Ishikawa (cell line): ENCODE results near the gene DAGLA.

ENCODE experiments used
- EP300 ChIP-seq: IDR thresholded peaks from 2 replicates; pipeline ENCODE4 v1.6.1; 2012; ENCODE audit warnings: borderline replicate concordance
- YY1 ChIP-seq: IDR thresholded peaks from 2 replicates; pipeline ENCODE4 v1.6.1; 2012; ENCODE audit warnings: low read depth
- ZBTB7A ChIP-seq: IDR thresholded peaks from 2 replicates; pipeline ENCODE4 v1.6.1; 2012; ENCODE audit warnings: low read depth
- TF ChIP-seq, protein P1 (sequence below): IDR thresholded peaks from 2 replicates; pipeline ENCODE4 v1.6.1; 2012

GRCh38 chr11:61731952-61732675, 51.9 kb downstream of the DAGLA start:
- no peak for TF ChIP-seq YY1
- TF ChIP-seq ZBTB7A, result no peak
- no peak for TF ChIP-seq EP300
- TF ChIP-seq, protein P1, sequence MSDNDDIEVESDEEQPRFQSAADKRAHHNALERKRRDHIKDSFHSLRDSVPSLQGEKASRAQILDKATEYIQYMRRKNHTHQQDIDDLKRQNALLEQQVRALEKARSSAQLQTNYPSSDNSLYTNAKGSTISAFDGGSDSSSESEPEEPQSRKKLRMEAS, result no peak
